Caco-2 (cell line): ENCODE measurements around the gene LIME1. TPM values are rescaled to one million over a fixed set of nuclear protein-coding genes. Genes with fewer than 3 reads are reported as not detected.
A peak's percentile ranks its signal among the peaks of the same experiment; 100 is the strongest.

Experiments used
- Bru-seq: library from RNA; stranded (reverse); fragments of 400-500 nt; gene quantifications from one replicate; lab custom pipeline; 2021; lab: Mats Ljungman, UMichigan
- BruChase-seq, 2 experiments: library from RNA; stranded (reverse); fragments of 400-500 nt; gene quantifications; one replicate each; lab custom pipeline; 2021; lab: Mats Ljungman, UMichigan
- BruUV-seq: library from RNA; stranded (reverse); fragments of 400-500 nt; replicated peaks from 2 replicates; lab custom pipeline; 2021; lab: Mats Ljungman, UMichigan
- CTCF ChIA-PET: fragments of 300-600 bp; sonication (Branson Sonifier 250); formaldehyde crosslinking; loops from one replicate; lab custom pipeline; 2022; ENCODE audit warnings: antibody characterized with exemption; lab: Charles Lee
- POLR2A ChIA-PET: fragments of 300-600 bp; sonication (Branson Sonifier 250); formaldehyde crosslinking; loops from one replicate; lab custom pipeline; 2022; ENCODE audit warnings: antibody characterized with exemption; lab: Charles Lee
- DNase-seq, 2 experiments: peaks; one replicate each; pipeline versions ENCODE4 v3.0.0 to v3.0.0-alpha.2; 2020 to 2022
- H3K27me3 ChIP-seq: replicated peaks from 2 replicates; pipeline ENCODE4 v1.6.0; 2011; ENCODE audit warnings: low read length; ENCODE audit not compliant: control insufficient read depth, insufficient read depth
- H3K36me3 ChIP-seq: 2 replicates; pipeline ENCODE4 v1.5.1; 2011; ENCODE audit warnings: low read length; ENCODE audit not compliant: control insufficient read depth, insufficient read depth
- H3K4me1 ChIP-seq: fragments of 250-450 bp; sonication (Bioruptor Pico); 2 replicates; pipeline ENCODE4 v1.5.1; 2020; ENCODE audit warnings: mild to moderate bottlenecking
- H3K4me3 ChIP-seq: 2 replicates; pipeline ENCODE4 v1.5.1; 2011; ENCODE audit warnings: low read depth, mild to moderate bottlenecking, control low read depth, low read length
- H3K9me3 ChIP-seq: fragments of 250-450 bp; sonication (Bioruptor Pico); 2 replicates; pipeline ENCODE4 v1.5.1; 2020; ENCODE audit warnings: mild to moderate bottlenecking, moderate library complexity
- H3K27ac Mint-ChIP-seq: one replicate; pipeline ENCODE4 v1.8.0; 2022; ENCODE audit warnings: mixed read lengths; ENCODE audit not compliant: unreplicated experiment
- H3K27me3 Mint-ChIP-seq: one replicate; pipeline ENCODE4 v1.8.0; 2022; ENCODE audit warnings: mixed read lengths; ENCODE audit not compliant: insufficient read depth, unreplicated experiment
- H3K36me3 Mint-ChIP-seq: one replicate; pipeline ENCODE4 v1.8.0; 2022; ENCODE audit warnings: mild to moderate bottlenecking, mixed read lengths; ENCODE audit not compliant: insufficient read depth, unreplicated experiment
- H3K4me1 Mint-ChIP-seq: one replicate; pipeline ENCODE4 v1.8.0; 2022; ENCODE audit warnings: low read depth, mixed read lengths; ENCODE audit not compliant: unreplicated experiment
- H3K4me3 Mint-ChIP-seq: one replicate; pipeline ENCODE4 v1.8.0; 2022; ENCODE audit warnings: mild to moderate bottlenecking, moderate library complexity, mixed read lengths; ENCODE audit not compliant: unreplicated experiment
- H3K9me3 Mint-ChIP-seq: one replicate; pipeline ENCODE4 v1.8.0; 2022; ENCODE audit warnings: mixed read lengths; ENCODE audit not compliant: unreplicated experiment
- intact Hi-C: fragments of 100-400 bp; cut with micrococcal nuclease; formaldehyde crosslinking; loops from one replicate; pipeline ENCODE4 v1.10.0; 2022; ENCODE audit not compliant: unreplicated experiment
- long read RNA-seq: library from polyadenylated mRNA; stranded (forward); transcript quantifications from one replicate; pipeline ENCODE4 v2.0.0, GENCODE V29; 2022
- total RNA-seq: library from RNA; stranded (reverse); gene quantifications from 2 replicates; pipeline ENCODE4 v1.2.3, GENCODE V29; 2022
- TF ChIP-seq, protein P1 (sequence below), 2 experiments: fragments of 200-600 bp in 1 of 2; IDR thresholded peaks; 1 replicate in 1 of 2; 2 replicates in 1 of 2; pipeline versions ENCODE4 v1.5.1 to v1.8.0; 2011 to 2022; ENCODE audit warnings: antibody characterized with exemption in 1 of 2, control low read depth in 1 of 2, inconsistent platforms in 1 of 2, low read depth in 1 of 2, low read length in 1 of 2, mild to moderate bottlenecking in 1 of 2, moderate library complexity in 1 of 2; ENCODE audit not compliant: insufficient read depth in 1 of 2, severe bottlenecking in 1 of 2, unreplicated experiment in 1 of 2

Gene LIME1, protein sequence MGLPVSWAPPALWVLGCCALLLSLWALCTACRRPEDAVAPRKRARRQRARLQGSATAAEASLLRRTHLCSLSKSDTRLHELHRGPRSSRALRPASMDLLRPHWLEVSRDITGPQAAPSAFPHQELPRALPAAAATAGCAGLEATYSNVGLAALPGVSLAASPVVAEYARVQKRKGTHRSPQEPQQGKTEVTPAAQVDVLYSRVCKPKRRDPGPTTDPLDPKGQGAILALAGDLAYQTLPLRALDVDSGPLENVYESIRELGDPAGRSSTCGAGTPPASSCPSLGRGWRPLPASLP
- total RNA-seq (18.8 and 23.5 TPM in 2 replicates), Bru-seq, nascent RNA (percentile 31 among the genes with signal in this experiment), BruChase-seq, experiment 1, labeled RNA remaining after a 2-hour chase (percentile 61 among the genes with signal in this experiment), BruChase-seq, experiment 2, labeled RNA remaining after a 6-hour chase (percentile 50 among the genes with signal in this experiment)
- long read RNA-seq, partial matches to known transcripts: 0 of 1 reads
- long read RNA-seq, other reads (novel, unspliced or antisense): 0 of 1 reads

DNA sequence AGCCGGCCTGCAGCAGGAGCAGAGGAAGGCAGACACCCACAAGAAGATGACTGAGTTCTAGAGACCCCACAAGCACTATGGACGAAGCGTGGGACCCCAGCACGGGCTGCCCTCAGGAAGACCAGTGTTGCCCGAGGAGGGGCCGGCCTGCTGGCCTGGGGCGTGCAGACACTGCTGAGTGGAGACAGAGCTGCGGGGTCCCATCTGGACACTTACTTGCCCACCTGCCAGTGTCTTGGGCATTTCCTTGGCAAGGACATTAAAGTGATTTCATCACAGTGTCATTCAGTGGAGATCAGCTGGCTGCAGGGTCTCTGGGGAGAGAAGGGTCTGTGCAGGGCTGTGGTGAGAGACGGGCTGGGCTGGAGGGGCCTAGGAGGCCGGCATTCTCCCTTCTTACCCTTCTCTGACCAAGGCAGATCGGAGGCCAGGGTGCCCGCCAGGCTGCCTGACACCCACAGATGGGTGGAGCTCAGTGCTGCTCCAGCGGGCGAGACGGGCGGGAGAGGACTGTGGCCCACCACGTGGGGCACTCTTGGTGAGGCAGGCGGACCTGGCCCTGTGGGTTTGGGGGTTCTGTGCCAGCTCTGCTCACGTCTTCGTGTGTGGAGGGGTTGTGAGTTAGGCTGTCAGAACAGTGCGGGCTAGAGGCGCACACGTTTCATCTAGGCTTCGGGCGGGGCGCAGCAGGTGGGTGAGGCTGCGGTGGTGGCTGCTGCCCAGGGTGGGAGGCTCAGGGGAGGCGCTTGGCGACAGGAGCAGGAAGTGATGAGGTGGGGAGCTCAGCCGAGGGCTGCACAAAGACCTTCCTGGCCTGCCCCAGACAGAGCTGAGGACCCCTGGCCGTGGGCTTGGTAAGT lies at the start of gene LIME1:
Gene LIME1, plus strand, starts transcription at position 806 of the 860 bp plus-strand sequence. CDS start 886 bp downstream, outside the sequence.
- Histone ChIP-seq H3K27me3 (no peaks in the 10 kb centered on the region), H3K4me3 (peak within 1 kb of the TSS; percentile 71), H3K4me1 (peaks cover 15% of the 10 kb centered on the region), H3K36me3 (peaks cover 16% of the 10 kb centered on the region), H3K9me3 (no peaks in the 10 kb centered on the region)
- ChIA-PET POLR2A (interaction anchor here (0.6 kb wide), 2 partner anchors 27 to 29 kb away, joined by 3 read pairs; partner anchors contain the start of gene ARFRP1), CTCF (interaction anchor here (0.9 to 1.1 kb wide), 2 partner anchors 25 to 28 kb away, joined by 3 to 4 read pairs; partner anchors contain the start of genes ARFRP1 and ZGPAT)
- intact Hi-C loops: no loop called here
- Mint-ChIP-seq H3K9me3 (no peaks in the 10 kb centered on the region), H3K27ac (peak within 1 kb of the TSS; percentile 32), H3K36me3 (peaks cover 50% of the 10 kb centered on the region), H3K4me1 (peaks cover 7% of the 10 kb centered on the region), H3K4me3 (peak within 1 kb of the TSS; percentile 66), H3K27me3 (no peaks in the 10 kb centered on the region)
- BruUV-seq: no TSS peak
- TF ChIP-seq, protein P1, sequence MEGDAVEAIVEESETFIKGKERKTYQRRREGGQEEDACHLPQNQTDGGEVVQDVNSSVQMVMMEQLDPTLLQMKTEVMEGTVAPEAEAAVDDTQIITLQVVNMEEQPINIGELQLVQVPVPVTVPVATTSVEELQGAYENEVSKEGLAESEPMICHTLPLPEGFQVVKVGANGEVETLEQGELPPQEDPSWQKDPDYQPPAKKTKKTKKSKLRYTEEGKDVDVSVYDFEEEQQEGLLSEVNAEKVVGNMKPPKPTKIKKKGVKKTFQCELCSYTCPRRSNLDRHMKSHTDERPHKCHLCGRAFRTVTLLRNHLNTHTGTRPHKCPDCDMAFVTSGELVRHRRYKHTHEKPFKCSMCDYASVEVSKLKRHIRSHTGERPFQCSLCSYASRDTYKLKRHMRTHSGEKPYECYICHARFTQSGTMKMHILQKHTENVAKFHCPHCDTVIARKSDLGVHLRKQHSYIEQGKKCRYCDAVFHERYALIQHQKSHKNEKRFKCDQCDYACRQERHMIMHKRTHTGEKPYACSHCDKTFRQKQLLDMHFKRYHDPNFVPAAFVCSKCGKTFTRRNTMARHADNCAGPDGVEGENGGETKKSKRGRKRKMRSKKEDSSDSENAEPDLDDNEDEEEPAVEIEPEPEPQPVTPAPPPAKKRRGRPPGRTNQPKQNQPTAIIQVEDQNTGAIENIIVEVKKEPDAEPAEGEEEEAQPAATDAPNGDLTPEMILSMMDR (IDR thresholded peaks at IDR 0.05; ENCODE audit: insufficient read depth in 1 of 2, low read depth in 1 of 2, low read length in 1 of 2, severe bottlenecking in 1 of 2, unreplicated experiment in 1 of 2): no peak
- no peak for DNase-seq

DNA sequence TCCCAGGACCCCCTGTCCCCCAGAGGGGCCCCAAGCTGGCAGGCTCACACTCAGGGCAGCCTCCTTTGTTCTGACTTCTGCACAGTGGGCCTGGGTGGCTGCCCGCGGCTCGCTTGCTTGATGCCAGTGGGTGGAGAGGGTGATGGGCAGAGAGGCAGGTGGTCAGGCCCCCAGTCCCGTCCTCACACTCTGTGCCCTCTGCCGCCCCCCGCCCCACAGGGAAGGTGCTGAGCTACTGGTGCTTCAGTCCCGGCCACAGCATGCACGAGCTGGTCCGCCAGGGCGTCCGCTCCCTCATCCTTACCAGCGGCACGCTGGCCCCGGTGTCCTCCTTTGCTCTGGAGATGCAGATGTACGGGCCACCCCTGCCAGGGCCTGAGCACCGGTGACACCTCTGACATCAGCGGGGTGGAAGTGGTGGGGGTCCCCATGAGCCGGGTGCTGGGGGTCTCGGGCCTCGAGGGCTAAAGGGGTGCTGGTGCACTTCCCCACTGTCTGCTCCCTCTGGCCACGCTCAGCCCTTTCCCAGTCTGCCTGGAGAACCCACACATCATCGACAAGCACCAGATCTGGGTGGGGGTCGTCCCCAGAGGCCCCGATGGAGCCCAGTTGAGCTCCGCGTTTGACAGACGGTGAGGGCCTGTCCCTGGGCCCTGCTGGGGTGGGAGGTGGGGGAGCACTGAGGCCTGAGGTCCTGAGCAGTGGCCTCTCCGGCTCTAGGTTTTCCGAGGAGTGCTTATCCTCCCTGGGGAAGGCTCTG lies 48.9 kb upstream of the LIME1 start:
- CTCF ChIA-PET: interaction anchor here (0.6 to 1.3 kb wide), 6 partner anchors 25 to 208 kb away, joined by 3 to 8 read pairs (median 4); partner anchors contain the start of gene RTEL1
- TF ChIP-seq, protein P1 (IDR thresholded peaks at IDR 0.05; ENCODE audit: insufficient read depth in 1 of 2, low read depth in 1 of 2, low read length in 1 of 2, severe bottlenecking in 1 of 2, unreplicated experiment in 1 of 2): no peak
- DNase-seq: no peak
- Mint-ChIP-seq H3K27ac (peak overlapping the region; percentile 67), H3K27me3 (no peaks in the 10 kb centered on the region), H3K36me3 (peaks cover 77% of the 10 kb centered on the region), H3K9me3 (no peaks in the 10 kb centered on the region), H3K4me3 (no peak overlapping the region), H3K4me1 (no peaks in the 10 kb centered on the region)
- POLR2A ChIA-PET: interaction anchor here (0.5 to 0.7 kb wide), 4 partner anchors 21 to 114 kb away, joined by 3 to 11 read pairs (median 3); partner anchors contain the start of genes ARFRP1, HELZ2, RTEL1 and ZGPAT
- no peak overlapping the region for H3K4me3 ChIP-seq
- H3K36me3 ChIP-seq: no peaks in the 10 kb centered on the region
- no peaks in the 10 kb centered on the region for H3K9me3 ChIP-seq
- no peaks in the 10 kb centered on the region for H3K27me3 ChIP-seq
- H3K4me1 ChIP-seq: peaks cover 32% of the 10 kb centered on the region
- no TSS peak for BruUV-seq
- intact Hi-C loops: no loop called here
